Measurements from ENCODE around the gene AUTS2.

Gene AUTS2

GRCh38 chr7:69759373-69759772 lies 161.1 kb downstream of the AUTS2 start:
- H3K27me3 ChIP-seq = no peaks in the 10 kb centered on the region
- H3K4me3 ChIP-seq = no peak overlapping the region
- no peaks in the 10 kb centered on the region for H3K9me3 ChIP-seq
- H3K4me1 ChIP-seq = no peaks in the 10 kb centered on the region
- no peak overlapping the region for H3K27ac ChIP-seq
- intact Hi-C loops (cut with DNase I; ENCODE audit: low total_unique reads) = no loop called here
- no peak for TF ChIP-seq CTCF (IDR thresholded peaks at IDR 0.05)
- no peak for DNase-seq
- no peaks in the 10 kb centered on the region for H3K36me3 ChIP-seq

GRCh38 chr7:69761290-69761922 lies 163.1 kb downstream of the AUTS2 start:
- intact Hi-C loops (cut with DNase I; ENCODE audit: low total_unique reads) = no loop called here
- TF ChIP-seq CTCF (IDR thresholded peaks at IDR 0.05) = no peak
- Histone ChIP-seq H3K4me3 (no peak overlapping the region), H3K9me3 (no peaks in the 10 kb centered on the region), H3K27ac (no peak overlapping the region), H3K4me1 (no peaks in the 10 kb centered on the region), H3K36me3 (no peaks in the 10 kb centered on the region), H3K27me3 (no peaks in the 10 kb centered on the region)
- no peak for DNase-seq

GRCh38 chr7:69762821-69763352 lies 164.6 kb downstream of the AUTS2 start:
- no peaks in the 10 kb centered on the region for H3K27me3 ChIP-seq
- no peaks in the 10 kb centered on the region for H3K4me1 ChIP-seq
- intact Hi-C loops (cut with DNase I; ENCODE audit: low total_unique reads) = no loop called here
- DNase-seq = no peak
- no peaks in the 10 kb centered on the region for H3K9me3 ChIP-seq
- no peak overlapping the region for H3K4me3 ChIP-seq
- H3K36me3 ChIP-seq = no peaks in the 10 kb centered on the region
- H3K27ac ChIP-seq = no peak overlapping the region
- no peak for TF ChIP-seq CTCF (IDR thresholded peaks at IDR 0.05)

GRCh38 chr7:69763513-69763912 lies 165.2 kb downstream of the AUTS2 start:
- Histone ChIP-seq H3K4me3 (no peak overlapping the region), H3K27me3 (no peaks in the 10 kb centered on the region), H3K4me1 (no peaks in the 10 kb centered on the region), H3K9me3 (no peaks in the 10 kb centered on the region), H3K36me3 (no peaks in the 10 kb centered on the region), H3K27ac (no peak overlapping the region)
- DNase-seq = no peak
- intact Hi-C loops (cut with DNase I; ENCODE audit: low total_unique reads) = no loop called here
- TF ChIP-seq CTCF (IDR thresholded peaks at IDR 0.05) = no peak

- H3K27ac ChIP-seq = no peak overlapping the region
- intact Hi-C loops (cut with DNase I; ENCODE audit: low total_unique reads) = no loop called here
- no peak for DNase-seq
- no peaks in the 10 kb centered on the region for H3K27me3 ChIP-seq
- no peaks in the 10 kb centered on the region for H3K36me3 ChIP-seq
- no peak overlapping the region for H3K4me3 ChIP-seq
- TF ChIP-seq CTCF (IDR thresholded peaks at IDR 0.05) = no peak
- no peaks in the 10 kb centered on the region for H3K4me1 ChIP-seq
- H3K9me3 ChIP-seq = no peaks in the 10 kb centered on the region
Measured at GRCh38 chr7:69764147-69764546, 165.9 kb downstream of the AUTS2 start.

GRCh38 chr7:69764681-69765080 lies 166.4 kb downstream of the AUTS2 start:
- TF ChIP-seq CTCF (IDR thresholded peaks at IDR 0.05) = no peak
- no peaks in the 10 kb centered on the region for H3K27me3 ChIP-seq
- H3K36me3 ChIP-seq = no peaks in the 10 kb centered on the region
- no peaks in the 10 kb centered on the region for H3K9me3 ChIP-seq
- no peak overlapping the region for H3K4me3 ChIP-seq
- no peak overlapping the region for H3K27ac ChIP-seq
- intact Hi-C loops (cut with DNase I; ENCODE audit: low total_unique reads) = no loop called here
- no peak for DNase-seq
- no peaks in the 10 kb centered on the region for H3K4me1 ChIP-seq
